Activated CD4-positive, alpha-beta T cell treated with anti-CD3 and anti-CD28 coated beads, Interleukin-2, amount 50 U/mL, for 48 hours (primary cell): Measurements from ENCODE around the gene GRAMD2B.

Experiments
- DNase-seq, 2 experiments: peaks; one replicate each; pipeline ENCODE4 v3.0.0-alpha.2; 2020

GRAMD2B gene

DNA sequence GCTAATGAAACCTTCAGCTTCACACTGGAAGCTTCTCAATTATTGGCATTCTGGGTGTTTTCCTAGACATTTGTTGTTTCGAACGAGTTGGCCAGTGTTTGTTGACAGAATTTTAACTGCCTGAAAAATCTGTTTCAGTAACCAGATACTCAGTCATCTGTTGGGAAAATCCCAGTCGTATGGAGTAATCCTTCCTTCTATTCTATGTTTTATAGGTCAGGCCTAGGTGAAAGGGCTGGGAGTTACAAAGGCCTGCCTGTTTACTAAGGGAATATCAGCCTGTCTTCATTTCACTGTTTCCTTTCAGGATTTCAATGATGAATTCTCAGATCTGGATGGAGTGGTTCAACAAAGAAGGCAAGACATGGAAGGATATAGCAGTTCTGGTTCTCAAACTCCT, 59.9 kb downstream of the GRAMD2B start:
- no peak for DNase-seq

- DNase-seq: no peak
Observed at GRCh38 chr5:126484253-126484652, 61.0 kb downstream of the GRAMD2B start.

DNA sequence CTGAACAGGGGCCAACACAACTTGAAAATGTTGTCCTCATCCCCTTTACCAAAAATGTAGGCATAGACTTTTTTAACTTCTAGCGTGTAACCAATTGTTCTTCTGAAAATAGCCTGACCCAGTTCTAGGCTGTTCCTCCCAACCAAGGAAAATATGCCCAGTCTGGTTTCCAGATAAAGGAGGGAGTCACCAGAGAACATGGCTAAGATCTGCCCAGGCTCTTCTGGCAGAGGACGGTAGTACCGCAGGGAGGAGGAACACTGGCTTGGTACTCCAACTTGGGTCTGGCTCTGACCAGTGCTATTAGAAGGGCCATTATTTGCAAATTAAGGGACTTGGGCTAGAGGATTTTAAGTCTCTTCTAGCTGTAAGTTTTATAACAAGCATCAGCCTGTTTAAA, 63.1 kb downstream of the GRAMD2B start:
- DNase-seq: no peak

DNA sequence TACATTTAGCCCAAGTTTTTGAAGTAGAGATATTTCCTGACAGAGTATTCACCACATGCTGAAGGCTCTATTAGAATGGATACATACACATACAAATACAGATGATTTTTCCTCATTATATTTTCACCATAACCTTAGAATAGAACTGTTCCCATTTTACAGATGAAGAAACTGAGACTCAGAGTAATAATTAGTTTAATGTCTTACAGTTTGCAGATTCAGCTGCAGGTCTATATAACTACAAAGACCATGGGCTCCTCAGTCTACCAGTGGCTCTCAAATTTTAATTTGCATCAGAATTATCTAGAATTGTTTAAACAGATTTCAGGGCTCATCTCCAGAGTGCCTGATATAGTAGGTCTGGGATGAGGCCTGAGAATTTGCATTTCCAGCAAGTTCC, 64.4 kb downstream of the GRAMD2B start:
- no peak for DNase-seq

- no peak for DNase-seq
Observed at GRCh38 chr5:126488443-126489065, 65.3 kb downstream of the GRAMD2B start.

DNA sequence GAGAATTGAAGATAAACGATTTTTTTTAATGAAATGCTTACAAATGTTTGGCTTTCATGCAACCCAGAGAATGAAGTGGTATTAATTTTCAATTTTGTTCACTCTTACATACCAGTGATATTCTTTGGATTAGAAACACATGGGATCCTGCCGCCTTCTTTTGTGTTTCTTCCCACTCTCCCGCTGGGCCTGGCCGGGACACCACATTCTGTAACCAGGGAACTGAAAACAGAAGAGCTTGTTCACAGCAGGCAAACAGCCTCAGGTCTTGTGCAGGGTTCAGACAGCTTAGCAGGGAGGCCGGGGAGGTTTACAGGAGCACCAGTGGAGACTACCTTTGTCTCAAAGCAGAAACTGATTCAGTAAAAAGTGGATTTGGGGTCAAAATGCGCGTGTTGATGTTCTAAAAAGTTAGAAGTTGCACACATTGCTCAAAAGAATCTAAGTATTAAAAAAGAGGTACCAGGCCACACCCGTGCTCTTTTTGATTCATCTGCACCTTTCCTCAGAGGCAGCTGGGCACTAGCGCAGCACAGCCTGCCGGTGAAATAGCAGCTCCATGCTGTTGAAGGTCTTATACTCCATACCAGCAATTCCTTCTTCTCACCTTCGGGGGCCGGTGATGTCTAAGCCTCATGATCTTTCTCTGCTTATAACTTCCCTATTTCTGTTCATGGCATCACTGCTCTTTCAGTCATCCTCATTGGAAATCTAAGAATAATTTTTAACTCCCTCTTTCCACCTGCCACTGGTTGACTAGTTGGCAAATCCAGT, 67.1 kb downstream of the GRAMD2B start:
- DNase-seq: no peak

DNA sequence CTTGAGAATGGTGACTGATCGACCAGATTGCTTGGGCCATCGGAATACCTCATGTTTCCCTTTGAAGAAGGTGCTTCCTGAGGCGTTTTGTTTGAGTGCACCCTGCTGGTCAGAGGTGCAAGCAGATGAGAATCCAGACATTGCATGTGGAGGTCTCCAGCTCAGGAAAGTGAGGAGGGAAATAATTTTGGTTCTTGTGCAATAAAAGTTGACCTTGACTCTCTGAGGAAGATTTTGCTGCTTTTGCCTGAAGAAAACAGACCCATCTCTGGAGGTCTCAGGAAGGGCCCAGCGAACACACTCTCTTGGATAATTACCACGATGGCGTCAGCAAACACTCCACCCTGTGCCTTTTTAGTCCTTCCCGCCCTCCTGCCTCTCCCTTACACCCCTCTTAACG, 69.7 kb downstream of the GRAMD2B start:
- peak in 1 of 2 experiments; percentile 16 for DNase-seq

DNA sequence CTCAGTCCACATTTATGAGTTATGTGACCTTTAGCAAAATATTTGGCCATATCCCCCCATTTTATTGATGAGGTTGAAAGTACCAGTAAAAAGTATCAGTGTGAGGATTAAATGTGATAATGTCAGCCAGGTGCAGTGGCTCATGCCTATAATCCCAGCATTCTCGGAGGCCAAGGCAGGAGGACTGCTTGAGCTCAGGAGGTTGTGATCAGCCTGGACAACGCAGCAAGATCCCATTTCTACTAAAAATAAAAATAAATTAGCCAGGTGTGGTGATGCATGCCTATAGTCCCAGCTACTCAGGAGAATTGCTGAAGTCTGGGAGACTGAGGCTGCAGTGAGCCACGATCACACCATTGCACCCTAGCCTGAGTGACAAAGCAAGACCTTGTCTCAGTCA, 71.2 kb downstream of the GRAMD2B start:
- no peak for DNase-seq

- no peak for DNase-seq
Observed at GRCh38 chr5:126497506-126497905, 74.3 kb downstream of the GRAMD2B start.

- DNase-seq: no peak
Observed at GRCh38 chr5:126499278-126499677, 76.1 kb downstream of the GRAMD2B start.

- no peak for DNase-seq
Observed at GRCh38 chr5:126499853-126500342, 76.7 kb downstream of the GRAMD2B start.

GRCh38 chr5:126501448-126501847, 78.2 kb downstream of the GRAMD2B start:
- no peak for DNase-seq

DNA sequence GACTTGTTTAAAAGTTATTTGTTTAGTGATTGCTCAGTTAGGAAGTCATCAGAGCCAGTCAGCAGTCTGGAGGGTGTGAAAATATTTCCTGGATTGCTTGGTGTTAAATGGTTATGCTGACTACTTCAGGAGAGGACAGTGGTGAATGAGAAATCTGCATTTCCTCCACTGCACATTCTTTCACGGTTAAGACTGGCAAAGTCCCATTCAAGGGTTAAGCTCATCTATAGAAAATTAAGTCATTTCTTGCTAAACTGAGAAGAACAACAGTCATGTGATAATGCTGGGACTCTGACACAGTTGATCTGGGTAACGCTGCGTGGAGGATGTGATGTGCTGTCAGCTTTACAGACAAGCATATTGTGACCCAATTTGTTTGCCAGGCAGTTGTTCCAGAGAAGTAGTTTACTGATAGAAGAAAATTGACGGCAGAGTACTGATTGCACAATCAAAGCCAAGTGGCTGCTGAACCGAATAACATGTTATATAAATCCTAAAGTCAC, 80.4 kb downstream of the GRAMD2B start:
- DNase-seq: no peak

DNA sequence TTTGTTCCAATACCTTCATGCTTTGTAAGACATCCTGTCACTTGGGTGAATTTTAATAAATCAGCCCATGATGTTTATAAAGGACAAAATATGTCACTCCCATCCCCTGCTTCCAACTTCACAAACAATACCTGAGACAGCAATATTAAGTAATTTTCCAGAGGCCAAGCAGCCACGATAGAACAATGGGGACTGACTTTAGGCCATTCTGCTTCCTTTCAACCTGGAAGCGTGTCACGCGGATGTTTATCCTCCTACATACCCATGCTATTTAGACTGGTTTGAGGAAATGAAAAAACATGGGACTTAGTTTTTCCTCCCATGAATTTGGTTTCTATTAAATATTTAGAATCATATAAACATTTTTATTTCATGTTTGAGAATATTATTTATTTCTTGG, 82.9 kb downstream of the GRAMD2B start:
- no peak for DNase-seq

DNA sequence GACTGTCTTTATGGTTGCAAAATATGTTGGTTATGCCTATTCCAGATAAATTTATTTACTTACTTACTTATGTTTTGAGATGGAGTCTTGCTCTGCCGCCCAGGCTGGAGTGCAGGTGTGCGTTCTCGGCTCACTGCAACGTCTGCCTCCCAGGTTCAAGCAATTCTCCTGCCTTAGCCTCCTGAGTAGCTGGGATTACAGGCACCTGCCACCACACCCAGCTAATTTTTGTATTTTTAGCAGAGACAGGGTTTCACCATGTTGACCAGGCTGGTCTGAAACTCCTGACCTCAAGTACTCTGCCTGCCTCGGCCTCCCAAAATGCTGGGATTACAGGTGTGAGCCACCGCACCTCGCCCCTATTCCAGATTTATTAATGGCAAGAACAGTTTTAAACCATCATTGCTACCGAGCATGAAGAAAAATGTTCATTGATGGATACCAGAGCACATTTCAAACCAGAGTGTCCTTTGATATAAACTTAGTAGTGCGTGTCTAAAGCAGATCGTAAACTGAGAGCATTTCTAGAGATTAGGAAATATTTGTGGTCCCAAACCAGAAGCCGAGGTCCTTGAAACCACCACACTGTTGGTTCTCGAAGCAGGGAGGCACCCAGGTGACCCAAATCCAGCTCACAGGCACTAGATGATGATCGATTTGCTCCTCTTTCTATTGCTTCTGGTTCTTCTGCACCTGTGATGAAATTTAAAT, 85.2 kb downstream of the GRAMD2B start:
- no peak for DNase-seq

DNA sequence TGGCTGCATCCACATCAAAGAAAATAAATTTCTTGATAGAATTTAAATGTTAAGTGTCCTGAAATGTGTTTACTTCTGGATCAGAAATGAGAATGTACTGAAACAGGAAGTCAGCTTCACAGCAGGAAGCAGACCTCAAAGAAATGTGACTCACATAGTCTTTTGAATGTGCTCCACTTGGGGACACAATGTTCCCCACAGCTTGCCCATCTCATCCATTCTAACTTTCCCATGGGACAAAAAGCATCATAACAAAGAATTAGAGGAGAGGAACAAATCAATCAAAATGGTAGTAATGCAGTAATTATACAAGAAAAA, 85.7 kb downstream of the GRAMD2B start:
- DNase-seq: no peak

DNA sequence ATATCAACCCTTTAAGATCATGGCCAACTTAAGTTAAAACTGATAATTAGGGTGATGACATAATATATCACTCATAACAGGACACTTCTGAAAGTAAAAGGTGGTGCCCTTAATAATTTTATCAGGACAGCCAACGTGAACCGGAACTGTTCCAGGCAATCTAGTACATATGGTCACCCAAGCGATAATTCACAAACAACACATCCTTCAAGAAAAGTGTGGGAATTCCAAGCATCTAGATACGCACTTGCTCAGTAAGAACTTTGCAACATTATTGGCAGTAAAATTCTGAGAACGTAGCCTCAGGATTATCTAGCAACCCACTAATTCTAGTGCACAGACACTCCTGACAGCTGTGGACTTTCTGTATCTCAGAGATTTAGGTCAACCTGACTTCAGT, 86.1 kb downstream of the GRAMD2B start:
- no peak for DNase-seq

DNA sequence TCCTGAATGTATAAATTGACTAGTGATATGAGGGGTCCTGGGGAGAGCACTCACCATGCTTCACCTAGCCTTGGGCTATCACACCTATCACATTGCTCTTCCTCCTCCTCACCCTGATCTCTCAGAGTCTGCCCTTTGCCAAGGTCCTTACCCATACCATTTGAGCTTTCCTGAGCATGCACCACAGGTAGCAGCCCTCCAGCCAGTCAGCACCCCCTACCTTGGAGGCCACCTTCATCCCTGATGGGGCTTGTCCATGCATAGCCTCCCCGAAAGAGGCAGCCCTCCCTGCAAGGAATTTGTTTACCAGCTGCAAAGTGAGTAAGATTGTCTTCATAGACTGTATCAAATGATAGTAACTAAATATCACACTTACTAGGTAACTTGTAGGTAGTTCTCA, 88.8 kb downstream of the GRAMD2B start:
- DNase-seq: no peak

GRCh38 chr5:126512451-126512850, 89.2 kb downstream of the GRAMD2B start:
- DNase-seq: no peak

DNA sequence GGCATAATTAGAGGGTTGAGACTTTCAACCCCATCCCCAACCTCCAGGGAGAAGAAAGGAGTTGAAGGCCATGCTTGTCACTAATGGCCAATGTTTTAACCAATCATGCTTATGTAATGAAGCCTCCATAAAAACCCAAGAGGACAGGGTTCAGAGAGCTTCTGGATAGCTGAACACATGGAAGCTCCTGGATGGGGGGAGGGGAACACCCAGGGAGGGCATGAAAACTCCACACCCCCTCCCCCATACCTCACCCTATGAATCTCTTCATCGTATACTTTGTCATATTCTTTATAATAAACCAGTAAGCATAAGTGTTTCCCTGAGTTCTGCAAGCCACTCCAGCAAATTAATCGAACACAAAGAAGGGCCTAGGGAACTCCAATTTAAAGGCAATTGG, 90.1 kb downstream of the GRAMD2B start:
- no peak for DNase-seq

DNA sequence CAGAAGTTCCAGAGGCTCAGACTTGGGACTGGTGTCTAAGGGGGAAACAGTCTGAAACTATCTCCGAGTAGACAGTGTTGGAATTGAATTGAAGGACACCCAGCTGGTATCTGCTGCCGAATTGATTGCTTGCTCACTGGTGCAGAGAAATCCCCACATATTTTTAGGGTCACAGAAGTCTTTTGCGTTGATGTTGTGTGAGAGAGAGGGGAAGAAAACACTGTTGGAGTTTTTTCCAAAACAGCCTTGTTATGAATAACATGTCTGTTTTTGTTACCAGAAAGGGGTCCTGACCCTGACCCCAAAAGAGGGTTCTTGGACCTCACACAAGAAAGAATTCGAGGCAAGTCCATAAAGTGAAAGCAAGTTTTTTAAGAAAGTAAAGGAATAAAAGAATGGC, 90.5 kb downstream of the GRAMD2B start:
- no peak for DNase-seq

DNA sequence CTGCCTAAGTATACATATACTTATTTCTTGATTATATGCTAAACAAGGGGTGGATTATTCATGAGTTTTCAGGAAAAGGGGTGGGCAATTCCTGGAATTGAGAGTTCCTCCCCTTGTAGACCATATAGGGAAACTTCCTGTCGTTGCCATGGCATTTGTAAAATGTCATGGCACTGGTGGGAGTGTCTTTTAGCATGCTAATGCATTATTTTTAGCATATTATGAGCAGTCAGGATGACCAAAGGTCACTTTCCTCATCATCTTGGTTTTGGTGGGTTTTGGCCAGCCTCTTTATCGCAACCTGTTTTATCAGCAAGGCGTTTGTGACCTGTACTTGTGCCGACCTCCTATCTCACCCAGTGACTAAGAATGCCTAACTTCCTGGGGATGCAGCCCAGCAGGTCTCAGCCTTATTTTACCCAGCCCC, 90.9 kb downstream of the GRAMD2B start:
- DNase-seq: no peak

- DNase-seq: no peak
Observed at GRCh38 chr5:126514558-126515141, 91.4 kb downstream of the GRAMD2B start.

GRCh38 chr5:126515337-126515736, 92.1 kb downstream of the GRAMD2B start:
- DNase-seq: no peak
